Left ventricle myocardium inferior (tissue), 1 donor: ENCODE results near the gene RBM18. TPM values are rescaled to one million over a fixed set of nuclear protein-coding genes. Genes with fewer than 3 reads are reported as not detected.
A peak's percentile ranks its signal among the peaks of the same experiment; 100 is the strongest.

Experiments used
- DNase-seq: peaks from one replicate; pipeline ENCODE4 v3.0.0-alpha.2; 2020
- H3K27ac ChIP-seq: fragments of 200-600 bp; replicated peaks from 2 replicates; pipeline ENCODE4 v1.8.0; 2021
- H3K27me3 ChIP-seq: fragments of 200-600 bp; 2 replicates; pipeline ENCODE4 v1.8.0; 2021; ENCODE audit warnings: low read depth
- H3K36me3 ChIP-seq: fragments of 200-600 bp; 2 replicates; pipeline ENCODE4 v1.8.0; 2021
- H3K4me1 ChIP-seq: fragments of 200-600 bp; 2 replicates; pipeline ENCODE4 v1.8.0; 2021
- H3K4me3 ChIP-seq: fragments of 200-600 bp; 2 replicates; pipeline ENCODE4 v1.8.0; 2021; ENCODE audit warnings: mild to moderate bottlenecking, moderate library complexity
- H3K9me3 ChIP-seq: fragments of 200-600 bp; replicated peaks from 2 replicates; pipeline ENCODE4 v1.8.0; 2021
- CTCF ChIP-seq: fragments of 200-600 bp; IDR thresholded peaks from 2 replicates; pipeline ENCODE4 v1.8.0; 2021; ENCODE audit warnings: antibody characterized with exemption, mild to moderate bottlenecking, borderline replicate concordance
- intact Hi-C: fragments of 100-400 bp; cut with micrococcal nuclease; formaldehyde crosslinking; loops from one replicate; pipeline ENCODE4 v1.11.0; 2022
- total RNA-seq: library from RNA; stranded (reverse); fragmentation: NEBNext Ultra II Directional; extraction: Animal tissue kit (Norgen Biotek cat#: 25700); gene quantifications from one replicate; pipeline ENCODE4 v1.2.1, GENCODE V29; 2021
- donor health status: DM: no; HTN: yes; CAD: no; lungs with severe emphysema.

Gene RBM18
- total RNA-seq, 1 donor from 2014 or later: 40.7 TPM

- Histone ChIP-seq H3K36me3 (peaks cover 65% of the 10 kb centered on the region), H3K4me3 (no peak overlapping the region), H3K9me3 (no peaks in the 10 kb centered on the region), H3K4me1 (peaks cover 36% of the 10 kb centered on the region), H3K27ac (no peak overlapping the region), H3K27me3 (no peaks in the 10 kb centered on the region)
- DNase-seq: no peak
- intact Hi-C loops: no loop called here
- TF ChIP-seq CTCF: no peak
These were observed 22.1 kb upstream of the RBM18 start for GRCh38 chr9:122286764-122287163.

DNA sequence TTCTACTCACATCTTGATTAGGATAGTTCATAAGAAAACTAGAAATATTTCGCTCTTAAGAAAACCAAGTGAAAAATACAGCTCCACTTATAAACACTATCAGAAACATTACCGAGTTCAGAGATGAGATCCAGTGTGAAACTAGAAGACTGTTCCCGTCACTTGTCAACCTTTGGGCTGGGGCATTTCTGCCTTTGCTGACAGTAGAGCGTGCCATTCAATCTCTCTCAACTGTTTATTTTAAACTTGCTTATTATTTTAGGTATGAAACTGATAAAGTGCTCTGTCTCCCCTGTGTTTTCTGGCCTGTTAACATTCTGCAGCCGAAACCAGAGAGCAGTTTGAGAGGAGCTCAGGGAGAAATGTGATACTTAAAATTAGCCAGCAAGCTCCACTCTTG lies 16.7 kb upstream of the RBM18 start:
- H3K4me1 ChIP-seq: peaks cover 53% of the 10 kb centered on the region
- no peak for TF ChIP-seq CTCF
- peaks cover 57% of the 10 kb centered on the region for H3K36me3 ChIP-seq
- no peak overlapping the region for H3K4me3 ChIP-seq
- no peaks in the 10 kb centered on the region for H3K27me3 ChIP-seq
- DNase-seq: no peak
- intact Hi-C loops: no loop called here
- H3K9me3 ChIP-seq: peaks cover 18% of the 10 kb centered on the region
- peak overlapping the region; percentile 40 for H3K27ac ChIP-seq

- intact Hi-C loops: no loop called here
- TF ChIP-seq CTCF: no peak
These were observed 12.8 kb upstream of the RBM18 start for GRCh38 chr9:122277285-122277897.

GRCh38 chr9:122276096-122276495 lies 11.5 kb upstream of the RBM18 start:
- TF ChIP-seq CTCF: no peak
- no peak for DNase-seq
- H3K4me1 ChIP-seq: peaks cover 41% of the 10 kb centered on the region
- peaks cover 22% of the 10 kb centered on the region for H3K9me3 ChIP-seq
- intact Hi-C loops: no loop called here
- H3K4me3 ChIP-seq: no peak overlapping the region
- no peaks in the 10 kb centered on the region for H3K27me3 ChIP-seq
- H3K27ac ChIP-seq: no peak overlapping the region
- H3K36me3 ChIP-seq: peaks cover 61% of the 10 kb centered on the region

More at GRCh38 chr9:122277285-122277897, 12.8 kb upstream of the RBM18 start:
- Histone ChIP-seq H3K4me1 (peaks cover 41% of the 10 kb centered on the region), H3K27ac (no peak overlapping the region), H3K9me3 (peaks cover 22% of the 10 kb centered on the region), H3K27me3 (no peaks in the 10 kb centered on the region), H3K36me3 (peaks cover 51% of the 10 kb centered on the region), H3K4me3 (no peak overlapping the region)
- DNase-seq: no peak

GRCh38 chr9:122274055-122274454 lies 9.4 kb upstream of the RBM18 start:
- H3K27ac ChIP-seq: no peak overlapping the region
- H3K9me3 ChIP-seq: peaks cover 22% of the 10 kb centered on the region
- intact Hi-C loops: no loop called here
- H3K4me1 ChIP-seq: peaks cover 29% of the 10 kb centered on the region
- H3K36me3 ChIP-seq: peaks cover 57% of the 10 kb centered on the region
- no peak overlapping the region for H3K4me3 ChIP-seq
- H3K27me3 ChIP-seq: no peaks in the 10 kb centered on the region
- TF ChIP-seq CTCF: no peak
- no peak for DNase-seq
